ENCODE data around the gene NCR2. TPM values are rescaled to one million over a fixed set of nuclear protein-coding genes. Genes with fewer than 3 reads are reported as not detected.
"Not testable (repeated sequence)": the region's sequence is repeated elsewhere in the genome, so short reads cannot be mapped to it uniquely, and the experiment has no call there.

The NCR2 gene
- total RNA-seq, 1 donor: not detected

DNA sequence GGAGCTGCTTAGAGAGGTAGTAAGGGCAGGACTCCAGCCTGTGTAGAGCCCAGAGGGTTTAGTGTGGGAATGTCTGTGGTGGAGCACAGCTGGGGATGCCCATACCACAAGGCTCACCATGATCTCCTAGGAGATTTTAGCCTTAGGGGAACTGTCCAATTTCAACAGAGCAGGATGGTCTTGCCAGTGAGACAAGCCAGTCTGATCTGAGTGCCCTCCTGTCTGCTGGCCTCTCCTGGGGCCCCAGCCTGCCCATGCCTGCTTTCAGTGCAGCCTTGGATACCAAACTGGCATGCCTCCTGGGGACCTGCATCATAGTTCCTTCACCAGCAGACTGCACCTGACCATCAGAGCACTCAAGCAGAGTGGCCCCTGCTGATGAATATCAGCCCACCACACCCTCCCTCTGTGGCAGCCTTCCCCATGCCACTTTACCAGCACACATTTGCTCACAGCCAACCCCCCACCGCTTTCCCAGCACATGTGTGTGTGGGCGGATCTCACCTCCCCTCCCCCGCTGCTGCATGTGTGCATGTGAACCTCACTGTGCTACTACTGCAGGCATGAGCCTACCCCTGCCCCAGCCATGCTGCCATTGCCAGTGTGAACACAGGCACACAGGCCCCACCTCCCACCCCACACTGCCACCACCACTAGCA, 41.1 kb upstream of the NCR2 start:
- TF ChIP-seq, protein P1, sequence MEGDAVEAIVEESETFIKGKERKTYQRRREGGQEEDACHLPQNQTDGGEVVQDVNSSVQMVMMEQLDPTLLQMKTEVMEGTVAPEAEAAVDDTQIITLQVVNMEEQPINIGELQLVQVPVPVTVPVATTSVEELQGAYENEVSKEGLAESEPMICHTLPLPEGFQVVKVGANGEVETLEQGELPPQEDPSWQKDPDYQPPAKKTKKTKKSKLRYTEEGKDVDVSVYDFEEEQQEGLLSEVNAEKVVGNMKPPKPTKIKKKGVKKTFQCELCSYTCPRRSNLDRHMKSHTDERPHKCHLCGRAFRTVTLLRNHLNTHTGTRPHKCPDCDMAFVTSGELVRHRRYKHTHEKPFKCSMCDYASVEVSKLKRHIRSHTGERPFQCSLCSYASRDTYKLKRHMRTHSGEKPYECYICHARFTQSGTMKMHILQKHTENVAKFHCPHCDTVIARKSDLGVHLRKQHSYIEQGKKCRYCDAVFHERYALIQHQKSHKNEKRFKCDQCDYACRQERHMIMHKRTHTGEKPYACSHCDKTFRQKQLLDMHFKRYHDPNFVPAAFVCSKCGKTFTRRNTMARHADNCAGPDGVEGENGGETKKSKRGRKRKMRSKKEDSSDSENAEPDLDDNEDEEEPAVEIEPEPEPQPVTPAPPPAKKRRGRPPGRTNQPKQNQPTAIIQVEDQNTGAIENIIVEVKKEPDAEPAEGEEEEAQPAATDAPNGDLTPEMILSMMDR (IDR thresholded peaks at IDR 0.05; ENCODE audit: insufficient read depth, low read length): no peak
- no peak overlapping the region for H3K4me3 ChIP-seq (ENCODE audit: low read depth, low read length)
- DNase-seq (ENCODE audit: low read depth): no peak

DNA sequence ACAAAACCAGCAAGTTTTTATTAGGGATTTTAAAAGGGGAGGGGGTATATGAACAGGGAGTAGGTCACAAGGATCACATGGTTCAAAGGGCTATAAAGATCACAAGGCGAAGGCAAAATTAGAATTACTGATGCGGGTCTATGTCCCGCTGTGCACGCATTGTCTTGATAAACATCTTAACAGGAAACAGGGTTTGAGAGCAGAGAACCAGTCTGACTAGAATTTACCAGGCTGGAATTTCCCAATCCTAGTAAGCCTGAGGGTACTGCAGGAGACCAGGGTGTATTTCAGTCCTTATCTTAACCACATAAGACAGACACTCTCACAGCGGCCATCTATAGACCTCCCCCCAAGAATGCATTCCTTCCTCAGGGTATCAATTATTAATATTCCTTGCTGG, 38.2 kb upstream of the NCR2 start:
- H3K4me3 ChIP-seq (ENCODE audit: low read depth, low read length); DNase-seq (ENCODE audit: low read depth): not testable (repeated sequence)

DNA sequence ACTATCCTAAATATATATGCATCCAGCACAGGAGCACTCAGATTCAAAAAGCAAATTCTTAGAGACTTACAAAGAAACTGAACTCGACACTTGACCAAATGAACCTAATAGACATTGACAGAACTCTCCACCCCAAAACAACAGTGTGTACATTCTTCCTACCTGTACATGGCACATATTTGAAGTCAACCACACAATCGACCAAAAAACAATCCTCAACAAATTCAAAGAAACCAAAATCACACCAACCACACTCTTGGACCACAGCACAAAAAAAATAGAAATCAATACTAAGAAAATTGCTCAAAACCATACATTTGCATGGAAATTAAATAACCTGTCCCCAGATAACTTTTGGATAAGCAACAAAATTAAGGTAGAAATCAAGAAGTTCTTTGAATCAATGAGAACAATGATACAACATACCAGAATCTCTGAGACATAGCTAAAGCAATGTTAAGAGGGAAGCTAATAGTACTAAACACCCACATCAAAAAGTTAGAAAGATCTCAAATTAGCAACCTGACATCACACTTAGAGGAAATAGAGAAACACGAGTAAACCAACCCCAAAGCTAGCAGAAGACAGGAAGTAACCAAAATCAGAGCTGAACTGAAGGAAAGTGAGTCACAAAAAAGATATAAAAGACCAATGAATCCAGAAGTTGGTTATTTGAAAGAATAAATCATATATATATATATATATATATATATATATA, 36.5 kb upstream of the NCR2 start:
- TF ChIP-seq, protein P1 (IDR thresholded peaks at IDR 0.05; ENCODE audit: insufficient read depth, low read length): no peak
- no peak overlapping the region for H3K4me3 ChIP-seq (ENCODE audit: low read depth, low read length)
- DNase-seq (ENCODE audit: low read depth): no peak

DNA sequence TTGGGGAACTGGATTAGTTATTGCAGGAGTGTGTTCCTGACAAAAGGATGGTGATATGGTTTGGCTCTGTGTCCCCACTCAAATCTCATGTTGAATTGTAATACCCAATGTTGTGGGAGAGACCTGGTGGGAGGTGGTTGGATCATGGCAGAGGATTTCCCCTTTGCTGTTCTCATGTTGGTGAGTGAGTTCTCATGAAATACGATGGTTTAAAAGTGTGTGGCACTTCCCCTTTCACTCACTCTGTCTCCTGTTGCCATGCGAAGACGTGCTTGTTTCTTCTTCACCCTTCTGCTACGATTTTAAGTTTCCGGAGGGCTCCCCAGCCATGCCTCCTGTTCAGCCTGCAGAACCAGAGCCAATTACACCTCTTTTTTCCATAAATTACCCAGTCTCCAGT, 32.8 kb upstream of the NCR2 start:
- no peak for DNase-seq (ENCODE audit: low read depth)
- H3K4me3 ChIP-seq (ENCODE audit: low read depth, low read length): no peak overlapping the region
- TF ChIP-seq, protein P1 (IDR thresholded peaks at IDR 0.05; ENCODE audit: insufficient read depth, low read length): no peak

DNA sequence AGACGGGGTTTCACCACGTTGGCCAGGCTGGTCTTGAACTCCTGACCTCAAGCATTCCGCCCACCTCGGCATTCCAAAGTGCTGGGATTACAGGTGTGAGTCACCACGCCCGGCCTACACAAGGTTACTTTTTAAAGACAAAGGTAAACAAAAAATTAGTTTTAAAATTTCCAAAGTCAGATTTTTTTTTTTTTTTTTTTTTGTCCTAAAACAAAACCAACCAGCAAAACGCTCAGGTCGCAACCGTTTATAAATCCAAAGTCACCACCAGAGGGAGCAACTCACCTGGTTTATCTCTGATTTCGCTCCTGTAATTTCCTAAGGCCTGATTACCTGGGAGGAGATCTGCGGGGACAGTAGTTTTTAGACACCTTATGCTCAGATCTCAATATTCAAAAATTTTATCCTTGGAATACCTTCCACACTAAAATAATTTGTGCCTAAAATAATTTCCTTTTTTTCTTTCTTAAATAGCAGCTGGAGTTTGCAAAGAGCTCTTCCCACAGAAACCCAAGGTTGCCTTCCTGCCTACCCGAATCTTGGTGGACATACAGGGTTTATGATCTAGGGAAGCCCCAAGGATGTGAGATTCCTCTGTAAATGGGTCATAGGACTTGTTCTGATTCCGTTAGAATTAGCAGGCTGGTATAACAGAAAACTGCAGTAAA, 29.1 kb upstream of the NCR2 start:
- peak; percentile 59 for DNase-seq (ENCODE audit: low read depth)
- H3K4me3 ChIP-seq (ENCODE audit: low read depth, low read length): no peak overlapping the region
- TF ChIP-seq, protein P1 (IDR thresholded peaks at IDR 0.05; ENCODE audit: insufficient read depth, low read length): peak; percentile 58

DNA sequence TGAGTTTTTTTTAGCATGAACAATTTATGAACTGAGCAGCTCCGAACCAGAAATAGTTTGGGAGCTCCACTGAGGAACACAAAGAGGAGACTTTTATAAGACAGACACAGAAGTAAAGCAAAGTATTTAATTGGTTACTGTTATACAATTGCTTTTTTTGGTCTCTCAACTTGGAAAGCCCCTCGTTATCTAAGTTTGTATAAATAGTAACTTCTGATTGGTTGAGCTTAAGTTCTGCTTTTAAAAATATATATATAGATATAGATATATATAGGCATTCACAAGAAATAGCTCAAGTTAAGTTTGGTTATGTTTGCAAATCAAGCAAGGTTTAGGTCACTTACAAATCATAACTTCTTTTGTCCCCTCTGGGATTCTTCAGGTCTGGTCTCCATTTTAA, 20.2 kb upstream of the NCR2 start:
- TF ChIP-seq, protein P1 (IDR thresholded peaks at IDR 0.05; ENCODE audit: insufficient read depth, low read length): no peak
- no peak for DNase-seq (ENCODE audit: low read depth)
- H3K4me3 ChIP-seq (ENCODE audit: low read depth, low read length): no peak overlapping the region

DNA sequence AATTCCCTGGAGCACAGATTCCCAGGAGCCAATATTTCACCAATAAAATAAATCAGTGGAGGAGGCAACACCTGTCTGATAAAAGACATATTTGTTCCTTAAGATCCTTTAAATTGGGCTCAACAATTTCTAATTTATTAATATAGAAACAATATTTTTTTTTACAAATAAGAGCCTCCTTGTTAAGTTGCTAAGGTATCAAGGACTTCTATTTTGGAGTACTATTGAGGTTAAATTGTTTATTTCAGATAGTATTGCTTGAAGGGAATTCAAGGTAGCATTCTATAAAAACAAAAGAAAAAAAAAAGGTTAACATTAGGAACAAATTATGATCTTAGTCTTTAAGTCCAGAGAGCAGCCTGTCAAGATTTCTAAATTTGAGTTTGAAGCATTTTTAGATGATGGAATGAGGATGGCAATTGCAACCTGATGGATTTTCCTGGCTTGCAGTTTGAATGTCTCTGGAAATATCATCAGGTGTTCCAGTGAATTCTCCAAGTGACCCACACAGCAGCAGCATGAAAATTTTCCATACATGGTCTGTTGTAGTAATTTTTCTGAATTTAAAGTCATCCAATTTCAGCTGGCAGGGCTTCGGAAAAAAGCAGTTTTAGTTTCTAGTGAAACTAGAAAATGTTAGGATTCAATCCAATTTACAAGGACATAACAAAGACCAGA, 19.3 kb upstream of the NCR2 start:
- H3K4me3 ChIP-seq (ENCODE audit: low read depth, low read length): no peak overlapping the region
- TF ChIP-seq, protein P1 (IDR thresholded peaks at IDR 0.05; ENCODE audit: insufficient read depth, low read length): no peak
- DNase-seq (ENCODE audit: low read depth): no peak

All from fibroblast of the aortic adventitia (primary cell).